Endothelial cell of umbilical vein (primary cell): ENCODE measurements around the gene ATP2A2.

Experiments used
- CTCF ChIP-seq, 2 donors: IDR thresholded peaks; 1 replicate in 1 of 2; 2 replicates in 1 of 2; pipeline ENCODE4 v1.5.1; 2011; ENCODE audit warnings: low read length in 2 of 2, mild to moderate bottlenecking in 2 of 2, moderate library complexity in 2 of 2, control low read depth in 1 of 2, inconsistent platforms in 1 of 2, low read depth in 1 of 2; ENCODE audit not compliant: insufficient read depth in 1 of 2; ENCODE audit errors: extremely low read depth in 1 of 2
- EZH2 ChIP-seq: IDR thresholded peaks from 2 replicates; pipeline ENCODE4 v1.6.1; 2012; ENCODE audit warnings: borderline replicate concordance, low read depth, mild to moderate bottlenecking, moderate library complexity, low read length, inconsistent platforms; ENCODE audit not compliant: severe bottlenecking
- GATA2 ChIP-seq: IDR thresholded peaks from 2 replicates; pipeline ENCODE4 v1.7.0; 2011; ENCODE audit warnings: low read depth, mild to moderate bottlenecking, moderate library complexity, mixed read lengths, low read length; ENCODE audit not compliant: insufficient read length, insufficient read depth
- MYC ChIP-seq: IDR thresholded peaks from one replicate; pipeline ENCODE4 v1.6.1; 2011; ENCODE audit warnings: mild to moderate bottlenecking, low read depth, low read length
- POLR2A ChIP-seq: IDR thresholded peaks from 2 replicates; pipeline ENCODE4 v1.6.1; 2012; ENCODE audit warnings: low read depth, mild to moderate bottlenecking, control low read depth, low read length
- POLR2AphosphoS5 ChIP-seq: IDR thresholded peaks from 2 replicates; pipeline ENCODE4 v1.6.1; 2012; ENCODE audit warnings: low read depth, mild to moderate bottlenecking, control low read depth, low read length, moderate library complexity; ENCODE audit not compliant: insufficient read depth

GRCh38 chr12:110365489-110366320 is 84.7 kb downstream of the ATP2A2 start:
- TF ChIP-seq POLR2AphosphoS5 (no peak), CTCF (IDR thresholded peaks at IDR 0.05; ENCODE audit: extremely low read depth in 1 of 2, insufficient read depth in 1 of 2, low read depth in 1 of 2, low read length in 2 of 2) (no peak), EZH2 (no peak), MYC (no peak), POLR2A (no peak), GATA2 (no peak)
